Aorta (tissue), 5 donors: Measurements from ENCODE around the gene MAP2K2. TPM values are rescaled to one million over a fixed set of nuclear protein-coding genes. Genes with fewer than 3 reads are reported as not detected.

Source experiments
- ATAC-seq: fragments of 200-7000 bp; cut with Tn5 transposase; one replicate; pipeline ENCODE4 v1.9.1; 2022; ENCODE audit warnings: moderate library complexity; ENCODE audit not compliant: low FRiP score
- DNase-seq, 2 donors: peaks; one replicate each; pipeline ENCODE4 v3.0.0-alpha.2; 2020
- H3K27ac ChIP-seq, 2 donors: one replicate each; pipeline ENCODE4 v1.5.1; 2013; ENCODE audit warnings: low read length in 2 of 2, mild to moderate bottlenecking in 2 of 2, moderate library complexity in 2 of 2, control low read depth in 1 of 2, inconsistent platforms in 1 of 2, low read depth in 1 of 2
- H3K27me3 ChIP-seq, 2 donors: one replicate each; pipeline ENCODE4 v1.6.1; 2013; ENCODE audit warnings: control low read depth in 1 of 2, low read length in 1 of 2, mild to moderate bottlenecking in 1 of 2, moderate library complexity in 1 of 2; ENCODE audit not compliant: insufficient read depth in 2 of 2, control insufficient read depth in 1 of 2
- H3K36me3 ChIP-seq, 2 donors: one replicate each; pipeline ENCODE4 v1.6.1; 2013; ENCODE audit warnings: control low read depth in 1 of 2, low read length in 1 of 2, mild to moderate bottlenecking in 1 of 2; ENCODE audit not compliant: insufficient read depth in 2 of 2, control insufficient read depth in 1 of 2
- H3K4me1 ChIP-seq, 2 donors: one replicate each; pipeline ENCODE4 v1.6.1; 2013; ENCODE audit warnings: low read length in 2 of 2, control low read depth in 1 of 2, mild to moderate bottlenecking in 1 of 2, moderate library complexity in 1 of 2; ENCODE audit not compliant: insufficient read depth in 2 of 2, control insufficient read depth in 1 of 2
- H3K4me3 ChIP-seq, 2 donors: one replicate each; pipeline ENCODE4 v1.5.1; 2013; ENCODE audit warnings: low read length in 2 of 2, control low read depth in 1 of 2, mild to moderate bottlenecking in 1 of 2
- H3K9me3 ChIP-seq: one replicate; pipeline ENCODE4 v1.6.1; 2013; ENCODE audit warnings: mild to moderate bottlenecking, low read length; ENCODE audit not compliant: control insufficient read depth
- WGBS, 2 donors: extraction: QIAGEN DNeasy Blood & Tissue Kit; methylation state at CpG; one replicate each; pipeline ENCODE4 v1.1.7; 2013; 5-methylcytosine and 5-hydroxymethylcytosine counted together
- intact Hi-C, 2 donors: fragments of 100-400 bp; cut with DNase I; formaldehyde crosslinking; loops; one replicate each; pipeline versions ENCODE4 v1.14.2 to v1.15.0; 2022
- polyA plus RNA-seq, 2 donors: library from polyadenylated mRNA; stranded (reverse); fragments of 200-250 nt; gene quantifications; one replicate each; pipeline ENCODE4 v1.2.3, GENCODE V29; 2013
- total RNA-seq, 2 donors: library from RNA; stranded (reverse); fragmentation: NEBNext Ultra II Directional; extraction: Animal tissue kit (Norgen Biotek cat#: 25700); gene quantifications; one replicate each; pipeline ENCODE4 v1.2.1, GENCODE V29; 2021
- donor health status: healthy with polysubstance abuse.
- donor health status: Bipolar disorder and iron deficiency.
- donor health status: DM: no; HTN: no; CAD: no.
- donor health status: DM: no; HTN: no; CAD: no.
- donor health status: DM: yes; HTN: yes; CAD: no.

The MAP2K2 gene
- total and polyA plus RNA-seq, 4 donors: 80.8 to 230 (median 90.1) TPM

GRCh38 chr19:4089400-4089908, 34.5 kb downstream of the MAP2K2 start:
- Histone ChIP-seq H3K4me1 (no peaks in the 10 kb centered on the region), H3K4me3 (no peak overlapping the region), H3K9me3 (no peaks in the 10 kb centered on the region), H3K36me3 (no peaks in the 10 kb centered on the region), H3K27me3 (no peaks in the 10 kb centered on the region), H3K27ac (no peak overlapping the region)
- intact Hi-C loops: no loop called here
- ATAC-seq: peak; percentile 45
- peak; percentile 77 to 79 for DNase-seq
- 88 to 89% methylated on average over 26 of the region's 26 CpGs for WGBS, 2 donors

- peak; percentile 17 for ATAC-seq
These were observed 34.9 kb downstream of the MAP2K2 start for GRCh38 chr19:4088975-4089374.

GRCh38 chr19:4087787-4088679, 35.9 kb downstream of the MAP2K2 start:
- Histone ChIP-seq H3K4me3 (no peak overlapping the region), H3K27me3 (no peaks in the 10 kb centered on the region), H3K27ac (no peak overlapping the region), H3K4me1 (no peaks in the 10 kb centered on the region), H3K9me3 (no peaks in the 10 kb centered on the region), H3K36me3 (no peaks in the 10 kb centered on the region)
- intact Hi-C loops: no loop called here
- ATAC-seq: no peak
- 84 to 87% methylated on average over 30 to 31 of the region's 31 CpGs for WGBS, 2 donors
- DNase-seq: peak in 1 of 2 donors; percentile 63

More at GRCh38 chr19:4088975-4089374, 34.9 kb downstream of the MAP2K2 start:
- no peaks in the 10 kb centered on the region for H3K4me1 ChIP-seq
- WGBS, 2 donors: 80 to 84% methylated on average over 2 of the region's 2 CpGs
- H3K36me3 ChIP-seq: no peaks in the 10 kb centered on the region
- no peak for DNase-seq
- no peaks in the 10 kb centered on the region for H3K27me3 ChIP-seq
- H3K9me3 ChIP-seq: no peaks in the 10 kb centered on the region
- H3K27ac ChIP-seq: no peak overlapping the region
- H3K4me3 ChIP-seq: no peak overlapping the region
- intact Hi-C loops: no loop called here

GRCh38 chr19:4086411-4086867, 37.5 kb downstream of the MAP2K2 start:
- peak; percentile 49 to 68 for DNase-seq
- ATAC-seq: no peak
- Histone ChIP-seq H3K36me3 (no peaks in the 10 kb centered on the region), H3K27me3 (no peaks in the 10 kb centered on the region), H3K9me3 (no peaks in the 10 kb centered on the region), H3K27ac (no peak overlapping the region), H3K4me3 (no peak overlapping the region), H3K4me1 (no peaks in the 10 kb centered on the region)
- intact Hi-C loops: no loop called here
- WGBS, 2 donors: 43 to 48% methylated on average over 17 of the region's 17 CpGs

DNA sequence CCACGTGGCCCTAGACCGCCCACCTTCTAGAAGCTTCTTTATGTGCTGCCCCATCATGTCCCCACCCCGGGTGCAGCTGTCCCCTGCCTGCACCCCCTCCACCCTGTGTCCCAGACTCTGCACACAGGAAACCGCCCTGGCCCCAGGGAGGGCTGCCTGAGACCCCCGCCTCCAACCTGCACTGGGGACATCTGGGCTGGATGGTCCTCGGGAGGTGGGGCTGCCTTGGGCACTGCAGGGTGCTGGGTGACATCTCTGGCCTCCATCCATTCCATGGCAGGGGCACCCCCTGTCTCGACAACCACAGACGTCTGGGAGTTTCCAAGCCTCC, 39.4 kb downstream of the MAP2K2 start:
- Histone ChIP-seq H3K27me3 (no peaks in the 10 kb centered on the region), H3K4me1 (no peaks in the 10 kb centered on the region), H3K9me3 (no peaks in the 10 kb centered on the region), H3K27ac (no peak overlapping the region), H3K4me3 (no peak overlapping the region), H3K36me3 (no peaks in the 10 kb centered on the region)
- ATAC-seq (no peak), DNase-seq (no peak)
- WGBS, 2 donors: 55 to 62% methylated on average over 8 of the region's 8 CpGs
- intact Hi-C loops: no loop called here

GRCh38 chr19:4083677-4084546, 40.0 kb downstream of the MAP2K2 start:
- H3K4me3 ChIP-seq: no peak overlapping the region
- no peaks in the 10 kb centered on the region for H3K36me3 ChIP-seq
- no peaks in the 10 kb centered on the region for H3K4me1 ChIP-seq
- intact Hi-C loops: no loop called here
- H3K27ac ChIP-seq: no peak overlapping the region
- no peaks in the 10 kb centered on the region for H3K9me3 ChIP-seq
- DNase-seq (no peak), ATAC-seq (no peak)
- H3K27me3 ChIP-seq: no peaks in the 10 kb centered on the region
- 66 to 74% methylated on average over 26 to 28 of the region's 28 CpGs for WGBS, 2 donors

GRCh38 chr19:4082172-4082571, 41.8 kb downstream of the MAP2K2 start:
- no peak overlapping the region for H3K27ac ChIP-seq
- intact Hi-C loops: no loop called here
- DNase-seq: peak in 1 of 2 donors; percentile 69
- H3K4me3 ChIP-seq: no peak overlapping the region
- no peaks in the 10 kb centered on the region for H3K27me3 ChIP-seq
- no peak for ATAC-seq
- no peaks in the 10 kb centered on the region for H3K36me3 ChIP-seq
- H3K4me1 ChIP-seq: no peaks in the 10 kb centered on the region
- WGBS, 2 donors: 78 to 83% methylated on average over 9 of the region's 9 CpGs
- H3K9me3 ChIP-seq: no peaks in the 10 kb centered on the region

DNA sequence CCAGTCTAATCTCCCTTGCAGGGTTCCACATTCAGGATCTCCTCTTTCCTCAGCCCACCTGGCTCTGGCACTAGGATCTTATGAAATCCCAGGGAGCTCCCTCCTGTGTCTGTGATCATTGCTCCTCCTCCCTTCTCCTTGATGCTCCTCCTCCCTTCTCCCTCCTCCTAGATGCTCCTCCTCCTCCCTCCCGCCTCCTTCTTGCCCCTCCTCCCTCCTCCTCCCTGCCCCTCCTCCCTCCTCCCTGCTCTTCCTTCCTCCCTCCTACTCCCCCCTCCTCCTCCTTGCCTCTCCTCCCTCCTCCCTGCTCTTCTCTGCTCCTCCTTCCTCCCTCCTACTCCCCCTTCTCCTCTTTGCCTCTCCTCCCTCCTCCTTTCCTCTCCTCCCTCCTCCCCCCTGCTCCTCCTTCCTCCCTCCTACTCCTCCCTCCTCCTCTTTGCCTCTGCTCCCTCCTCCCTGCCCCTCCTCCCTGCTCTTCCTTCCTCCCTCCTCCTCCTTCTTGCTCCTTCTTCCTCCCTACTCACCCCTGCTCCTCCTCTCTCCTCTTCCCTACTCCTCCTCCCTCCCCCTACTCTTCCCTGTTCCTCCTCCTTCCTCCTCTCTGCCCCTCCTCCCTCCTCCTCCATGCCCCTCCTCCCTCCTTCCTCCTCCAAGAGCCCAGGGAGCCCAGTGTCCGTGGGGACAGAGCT, 42.3 kb downstream of the MAP2K2 start:
- H3K27me3 ChIP-seq: no peaks in the 10 kb centered on the region
- no peaks in the 10 kb centered on the region for H3K4me1 ChIP-seq
- no peak overlapping the region for H3K4me3 ChIP-seq
- no peaks in the 10 kb centered on the region for H3K36me3 ChIP-seq
- no peak overlapping the region for H3K27ac ChIP-seq
- ATAC-seq (no peak), DNase-seq (no peak)
- H3K9me3 ChIP-seq: no peaks in the 10 kb centered on the region
- 15 to 21% methylated on average over 1 to 2 of the region's 2 CpGs for WGBS, 2 donors
- intact Hi-C loops: no loop called here
